Measurements from ENCODE around the gene HES7.

The HES7 gene

DNA sequence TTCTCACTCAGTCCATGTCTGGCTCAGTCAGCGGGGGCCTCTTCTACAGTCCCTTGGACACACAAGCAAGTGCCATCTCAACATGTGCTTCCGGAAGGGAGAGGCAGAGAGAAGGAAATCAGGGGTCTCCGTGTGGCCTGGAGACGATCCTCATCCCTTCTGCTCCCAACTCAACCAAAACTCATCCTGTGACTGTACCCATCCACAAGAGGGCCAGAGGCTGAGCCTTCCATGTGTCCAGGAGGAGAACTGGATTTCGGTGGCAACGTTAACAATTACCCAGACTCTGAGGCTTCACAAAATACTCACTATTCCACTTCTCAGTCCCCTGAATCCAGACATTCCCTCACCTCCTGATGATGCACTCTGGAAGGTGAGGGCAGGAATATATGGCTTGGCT is 28.5 kb downstream of the HES7 start:
- no peaks in the 10 kb centered on the region for H3K9me3 ChIP-seq (ENCODE audit: control insufficient read depth, insufficient read depth, low read length)
- no peak overlapping the region for H3K4me3 ChIP-seq (ENCODE audit: low read length)
- H3K27me3 ChIP-seq (ENCODE audit: control insufficient read depth, insufficient read depth, low read length) = no peaks in the 10 kb centered on the region
- WGBS (ENCODE audit: insufficient coverage, insufficient read length) = no CpG with 5 or more reads among the region's 6 CpGs
- no peak for DNase-seq (ENCODE audit: low read depth, low spot score)
- H3K4me1 ChIP-seq (ENCODE audit: control insufficient read depth, insufficient read depth, low read length) = no peaks in the 10 kb centered on the region
- no peak overlapping the region for H3K27ac ChIP-seq (ENCODE audit: low read length)
- H3K36me3 ChIP-seq (ENCODE audit: control insufficient read depth, insufficient read depth, low read length) = no peaks in the 10 kb centered on the region

DNA sequence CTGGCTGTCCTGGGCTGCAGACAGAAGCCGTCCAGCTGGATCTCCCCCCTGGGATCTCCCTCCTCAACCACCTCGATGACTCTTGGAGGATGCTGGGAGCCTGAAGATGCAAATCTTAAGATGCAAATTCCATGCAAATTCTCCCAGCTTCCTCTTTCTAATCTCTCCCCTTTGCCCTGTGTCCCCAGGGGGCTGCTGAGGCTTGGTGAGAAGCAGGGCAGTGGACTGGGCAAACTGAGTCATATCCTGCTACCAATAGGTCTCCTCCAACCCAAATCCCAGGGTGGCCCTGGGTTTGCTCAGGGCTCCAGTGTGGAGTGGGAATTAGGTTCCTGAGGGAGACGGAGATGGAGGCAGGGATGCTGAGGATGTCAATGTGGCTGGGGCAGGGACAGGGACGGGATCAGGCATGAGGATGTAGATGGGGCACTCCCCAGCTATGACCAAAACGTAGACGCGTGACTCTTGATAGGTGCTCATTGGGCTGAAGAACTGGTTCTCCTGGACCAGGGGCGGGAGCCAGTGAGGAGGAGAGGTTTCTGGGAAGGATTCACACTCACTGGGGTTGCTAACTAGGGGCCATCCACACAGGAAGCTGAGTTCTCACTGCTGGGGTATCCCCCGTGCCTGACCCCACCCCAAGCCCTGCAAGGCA is 32.7 kb downstream of the HES7 start:
- H3K27me3 ChIP-seq (ENCODE audit: control insufficient read depth, insufficient read depth, low read length) = no peaks in the 10 kb centered on the region
- H3K9me3 ChIP-seq (ENCODE audit: control insufficient read depth, insufficient read depth, low read length) = no peaks in the 10 kb centered on the region
- H3K4me3 ChIP-seq (ENCODE audit: low read length) = no peak overlapping the region
- DNase-seq (ENCODE audit: low read depth, low spot score) = no peak
- no peak overlapping the region for H3K27ac ChIP-seq (ENCODE audit: low read length)
- no peaks in the 10 kb centered on the region for H3K36me3 ChIP-seq (ENCODE audit: control insufficient read depth, insufficient read depth, low read length)
- H3K4me1 ChIP-seq (ENCODE audit: control insufficient read depth, insufficient read depth, low read length) = no peaks in the 10 kb centered on the region
- WGBS (ENCODE audit: insufficient coverage, insufficient read length) = no CpG with 5 or more reads among the region's 9 CpGs

DNA sequence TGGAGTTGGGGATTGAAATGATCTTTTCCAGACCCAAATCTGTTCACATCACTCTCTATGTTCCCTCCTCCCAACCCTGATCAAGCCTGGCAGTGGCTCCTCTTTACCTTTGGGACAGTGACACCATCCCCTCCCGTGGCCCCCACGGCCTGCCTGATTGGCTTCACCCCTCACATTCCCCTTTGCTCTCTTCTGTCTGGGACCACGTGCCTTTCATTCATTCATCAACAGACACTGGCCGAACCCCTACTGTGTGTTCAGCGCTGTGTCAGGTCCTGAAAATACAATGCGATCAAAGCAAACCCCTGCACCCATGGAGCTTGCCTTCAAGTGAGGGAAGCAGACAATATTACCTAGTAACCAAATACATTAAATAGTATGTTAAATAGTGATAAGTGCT is 34.2 kb downstream of the HES7 start:
- WGBS (ENCODE audit: insufficient coverage, insufficient read length) = no CpG with 5 or more reads among the region's 6 CpGs
- Histone ChIP-seq H3K27me3 (ENCODE audit: control insufficient read depth, insufficient read depth, low read length) (no peaks in the 10 kb centered on the region), H3K4me3 (ENCODE audit: low read length) (no peak overlapping the region), H3K9me3 (ENCODE audit: control insufficient read depth, insufficient read depth, low read length) (no peaks in the 10 kb centered on the region), H3K4me1 (ENCODE audit: control insufficient read depth, insufficient read depth, low read length) (no peaks in the 10 kb centered on the region), H3K27ac (ENCODE audit: low read length) (no peak overlapping the region), H3K36me3 (ENCODE audit: control insufficient read depth, insufficient read depth, low read length) (no peaks in the 10 kb centered on the region)
- DNase-seq (ENCODE audit: low read depth, low spot score) = no peak

- Histone ChIP-seq H3K4me3 (ENCODE audit: low read length) (no peak overlapping the region), H3K27ac (ENCODE audit: low read length) (no peak overlapping the region), H3K27me3 (ENCODE audit: control insufficient read depth, insufficient read depth, low read length) (no peaks in the 10 kb centered on the region), H3K9me3 (ENCODE audit: control insufficient read depth, insufficient read depth, low read length) (no peaks in the 10 kb centered on the region), H3K36me3 (ENCODE audit: control insufficient read depth, insufficient read depth, low read length) (no peaks in the 10 kb centered on the region), H3K4me1 (ENCODE audit: control insufficient read depth, insufficient read depth, low read length) (no peaks in the 10 kb centered on the region)
- DNase-seq (ENCODE audit: low read depth, low spot score) = no peak
- no CpG with 5 or more reads among the region's 5 CpGs for WGBS (ENCODE audit: insufficient coverage, insufficient read length)
These were observed 36.0 kb downstream of the HES7 start for GRCh38 chr17:8087952-8088230.

GRCh38 chr17:8087075-8087951 is 36.6 kb downstream of the HES7 start, which contains the start of gene ALOX12B:
ALOX12B (minus strand) TSS chr17:8087716; CDS start chr17:8087442, 274 bp downstream.
- no peaks in the 10 kb centered on the region for H3K27me3 ChIP-seq (ENCODE audit: control insufficient read depth, insufficient read depth, low read length)
- no peaks in the 10 kb centered on the region for H3K4me1 ChIP-seq (ENCODE audit: control insufficient read depth, insufficient read depth, low read length)
- no CpG with 5 or more reads among the region's 20 CpGs for WGBS (ENCODE audit: insufficient coverage, insufficient read length)
- no peak within 1 kb of the TSS for H3K27ac ChIP-seq (ENCODE audit: low read length)
- no peaks in the 10 kb centered on the region for H3K9me3 ChIP-seq (ENCODE audit: control insufficient read depth, insufficient read depth, low read length)
- no peak within 1 kb of the TSS for H3K4me3 ChIP-seq (ENCODE audit: low read length)
- no peak for DNase-seq (ENCODE audit: low read depth, low spot score)
- no peaks in the 10 kb centered on the region for H3K36me3 ChIP-seq (ENCODE audit: control insufficient read depth, insufficient read depth, low read length)

DNA sequence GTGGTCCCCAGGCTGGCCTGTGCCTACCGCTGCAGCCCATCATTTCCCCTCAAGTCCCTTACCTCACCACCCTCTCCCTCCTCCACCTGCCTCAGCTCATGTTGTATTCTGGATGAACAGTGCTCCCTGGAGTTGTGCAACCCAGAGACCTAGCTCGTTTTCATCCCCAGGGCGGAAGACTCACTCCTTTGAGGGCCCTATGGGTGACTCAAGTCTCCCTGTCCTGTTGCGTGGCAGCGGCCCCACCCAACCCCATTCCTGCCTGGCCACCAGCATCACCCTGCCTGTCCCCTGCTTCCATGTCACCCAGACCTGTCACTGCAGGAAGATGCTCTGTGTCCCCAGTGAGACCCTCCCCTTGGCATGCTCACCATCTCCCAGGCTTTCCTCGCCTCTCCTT is 39.7 kb downstream of the HES7 start:
- no peaks in the 10 kb centered on the region for H3K9me3 ChIP-seq (ENCODE audit: control insufficient read depth, insufficient read depth, low read length)
- H3K36me3 ChIP-seq (ENCODE audit: control insufficient read depth, insufficient read depth, low read length) = no peaks in the 10 kb centered on the region
- H3K4me1 ChIP-seq (ENCODE audit: control insufficient read depth, insufficient read depth, low read length) = 0 out of 2 replicates have a peak, but pooled peaks cover 2% of the 10 kb centered on the region
- no CpG with 5 or more reads among the region's 6 CpGs for WGBS (ENCODE audit: insufficient coverage, insufficient read length)
- no peak overlapping the region for H3K27ac ChIP-seq (ENCODE audit: low read length)
- H3K27me3 ChIP-seq (ENCODE audit: control insufficient read depth, insufficient read depth, low read length) = no peaks in the 10 kb centered on the region
- no peak for DNase-seq (ENCODE audit: low read depth, low spot score)
- no peak overlapping the region for H3K4me3 ChIP-seq (ENCODE audit: low read length)

- Histone ChIP-seq H3K9me3 (ENCODE audit: control insufficient read depth, insufficient read depth, low read length) (no peaks in the 10 kb centered on the region), H3K36me3 (ENCODE audit: control insufficient read depth, insufficient read depth, low read length) (no peaks in the 10 kb centered on the region), H3K27ac (ENCODE audit: low read length) (no peak overlapping the region), H3K4me3 (ENCODE audit: low read length) (no peak overlapping the region), H3K27me3 (ENCODE audit: control insufficient read depth, insufficient read depth, low read length) (no peaks in the 10 kb centered on the region), H3K4me1 (ENCODE audit: control insufficient read depth, insufficient read depth, low read length) (0 out of 2 replicates have a peak, but pooled peaks cover 2% of the 10 kb centered on the region)
- no CpG with 5 or more reads among the region's 10 CpGs for WGBS (ENCODE audit: insufficient coverage, insufficient read length)
- no peak for DNase-seq (ENCODE audit: low read depth, low spot score)
These were observed 41.6 kb downstream of the HES7 start for GRCh38 chr17:8082292-8082691.

DNA sequence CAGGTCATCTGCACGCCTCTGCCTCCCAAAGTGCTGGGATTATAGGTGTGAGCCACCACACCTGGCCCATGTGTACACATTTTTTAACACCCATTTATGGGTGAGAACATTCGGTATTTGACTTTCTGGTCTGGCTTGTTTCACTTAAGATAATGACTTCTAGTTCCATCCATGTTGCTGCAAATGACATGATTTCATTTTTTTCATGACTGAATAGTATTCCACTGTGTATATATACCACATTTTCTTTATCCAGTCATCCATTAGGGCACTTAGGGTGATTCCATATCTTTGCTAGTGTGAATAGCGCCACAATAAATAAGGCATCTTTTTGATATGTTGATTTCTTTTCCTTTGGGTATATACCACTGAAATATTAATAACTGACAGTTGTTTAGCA is 42.0 kb downstream of the HES7 start:
- Histone ChIP-seq H3K4me3 (ENCODE audit: low read length) (no peak overlapping the region), H3K27ac (ENCODE audit: low read length) (no peak overlapping the region), H3K9me3 (ENCODE audit: control insufficient read depth, insufficient read depth, low read length) (no peaks in the 10 kb centered on the region), H3K27me3 (ENCODE audit: control insufficient read depth, insufficient read depth, low read length) (no peaks in the 10 kb centered on the region), H3K4me1 (ENCODE audit: control insufficient read depth, insufficient read depth, low read length) (0 out of 2 replicates have a peak, but pooled peaks cover 2% of the 10 kb centered on the region), H3K36me3 (ENCODE audit: control insufficient read depth, insufficient read depth, low read length) (no peaks in the 10 kb centered on the region)
- WGBS (ENCODE audit: insufficient coverage, insufficient read length) = no CpG with 5 or more reads among the region's 3 CpGs
- DNase-seq (ENCODE audit: low read depth, low spot score) = no peak

GRCh38 chr17:8080799-8081219 is 43.1 kb downstream of the HES7 start:
- Histone ChIP-seq H3K27ac (ENCODE audit: low read length) (no peak overlapping the region), H3K36me3 (ENCODE audit: control insufficient read depth, insufficient read depth, low read length) (no peaks in the 10 kb centered on the region), H3K4me1 (ENCODE audit: control insufficient read depth, insufficient read depth, low read length) (0 out of 2 replicates have a peak, but pooled peaks cover 2% of the 10 kb centered on the region), H3K27me3 (ENCODE audit: control insufficient read depth, insufficient read depth, low read length) (no peaks in the 10 kb centered on the region), H3K9me3 (ENCODE audit: control insufficient read depth, insufficient read depth, low read length) (no peaks in the 10 kb centered on the region), H3K4me3 (ENCODE audit: low read length) (no peak overlapping the region)
- DNase-seq (ENCODE audit: low read depth, low spot score) = no peak
- WGBS (ENCODE audit: insufficient coverage, insufficient read length) = no CpG with 5 or more reads among the region's 17 CpGs

- Histone ChIP-seq H3K4me3 (ENCODE audit: low read length) (peak overlapping the region; percentile 30; the same call in 1 of the 2 replicates), H3K9me3 (ENCODE audit: control insufficient read depth, insufficient read depth, low read length) (no peaks in the 10 kb centered on the region), H3K27me3 (ENCODE audit: control insufficient read depth, insufficient read depth, low read length) (peaks cover 1% of the 10 kb centered on the region; the same call in 1 of the 2 replicates), H3K36me3 (ENCODE audit: control insufficient read depth, insufficient read depth, low read length) (no peaks in the 10 kb centered on the region), H3K4me1 (ENCODE audit: control insufficient read depth, insufficient read depth, low read length) (0 out of 2 replicates have a peak, but pooled peaks cover 2% of the 10 kb centered on the region), H3K27ac (ENCODE audit: low read length) (no peak overlapping the region)
- no CpG with 5 or more reads among the region's 25 CpGs for WGBS (ENCODE audit: insufficient coverage, insufficient read length)
- no peak for DNase-seq (ENCODE audit: low read depth, low spot score)
These were observed 43.6 kb downstream of the HES7 start for GRCh38 chr17:8080208-8080798.

Data from iPS DF 6.9 (cell line).